Gastroesophageal sphincter (tissue), 3 donors: ENCODE results near the gene CELSR2.

Experiments
- CTCF ChIP-seq, 4 experiments: fragments of 200-600 bp in 2 of 4; fragments of 450-650 bp in 2 of 4; sonication (generic) in 1 of 4; IDR thresholded peaks; one replicate each; pipeline ENCODE4 v1.5.1; 2017 to 2019; ENCODE audit warnings: antibody characterized with exemption in 4 of 4, mild to moderate bottlenecking in 2 of 4, moderate library complexity in 2 of 4
- EP300 ChIP-seq: sonication (generic); formaldehyde crosslinking; IDR thresholded peaks from one replicate; pipeline ENCODE4 v1.6.1; 2017; ENCODE audit warnings: antibody characterized with exemption, mild to moderate bottlenecking

DNA sequence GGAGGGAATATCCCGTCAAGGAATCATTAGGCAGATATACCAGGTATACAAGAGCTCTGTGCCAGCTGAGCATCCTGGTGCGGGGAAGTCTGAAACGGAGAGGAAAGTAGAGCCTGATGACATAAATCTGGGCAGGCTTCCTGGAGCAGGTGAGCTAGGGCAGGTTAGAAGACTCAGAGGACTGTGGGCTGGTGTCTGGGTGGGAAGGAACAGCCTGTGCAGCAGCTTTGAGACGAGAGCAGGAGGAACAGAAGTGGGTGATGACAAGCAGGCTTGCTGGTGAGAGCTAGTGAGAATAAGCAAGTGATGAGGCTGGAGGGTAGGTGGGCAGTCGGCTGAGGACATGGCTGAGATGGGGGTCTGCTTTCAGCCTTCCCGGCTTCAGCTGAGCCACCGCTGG, 6.7 kb downstream of the CELSR2 start:
- no peak for TF ChIP-seq CTCF (IDR thresholded peaks at IDR 0.05)
- no peak for TF ChIP-seq EP300
